Panc1 (cell line): ENCODE data around the gene NCBP2. TPM values are rescaled to one million over a fixed set of nuclear protein-coding genes. Genes with fewer than 3 reads are reported as not detected.
"Not testable (repeated sequence)": the region's sequence is repeated elsewhere in the genome, so short reads cannot be mapped to it uniquely, and the experiment has no call there.

ENCODE experiments used
- ATAC-seq: fragments of 200-7000 bp; cut with Tn5 transposase; 2 replicates; pipeline ENCODE4 v1.9.1; 2020; ENCODE audit warnings: mild to moderate bottlenecking, moderate library complexity
- BruUV-seq: library from RNA; stranded (reverse); fragments of 400-500 nt; replicated peaks from 2 replicates; lab custom pipeline; 2021; lab: Mats Ljungman, UMichigan
- CTCF ChIA-PET: fragments of 300-600 bp; sonication (Branson Sonifier 250); formaldehyde crosslinking; loops from one replicate; lab custom pipeline; 2022; ENCODE audit warnings: antibody characterized with exemption; lab: Charles Lee
- POLR2A ChIA-PET: fragments of 300-600 bp; sonication (Branson Sonifier 250); formaldehyde crosslinking; loops from one replicate; lab custom pipeline; 2022; ENCODE audit warnings: antibody characterized with exemption; lab: Charles Lee
- DNase-seq: peaks from one replicate; pipeline ENCODE4 v3.0.0-alpha.2; 2010; ENCODE audit warnings: low read depth, low spot score
- H3K27ac ChIP-seq: 2 replicates; pipeline ENCODE4 v1.5.1; 2011; ENCODE audit warnings: mild to moderate bottlenecking, low read length, inconsistent platforms
- H3K27me3 ChIP-seq: fragments of 200-500 bp; sonication (Bioruptor generic); 2 replicates; pipeline ENCODE4 v1.6.0; 2014; ENCODE audit warnings: low read length, inconsistent platforms; ENCODE audit not compliant: control insufficient read depth, insufficient read depth
- H3K36me3 ChIP-seq: fragments of 200-500 bp; sonication (Bioruptor generic); 2 replicates; pipeline ENCODE4 v1.5.1; 2014; ENCODE audit warnings: inconsistent platforms, mild to moderate bottlenecking, low read length, moderate library complexity; ENCODE audit not compliant: control insufficient read depth, insufficient read depth
- H3K4me1 ChIP-seq: 2 replicates; pipeline ENCODE4 v1.5.1; 2011; ENCODE audit warnings: inconsistent platforms, mild to moderate bottlenecking, low read length, moderate library complexity; ENCODE audit not compliant: control insufficient read depth, insufficient read depth
- H3K4me3 ChIP-seq, 2 experiments: 2 replicates each; pipeline ENCODE4 v1.5.1; 2011 to 2012; ENCODE audit warnings: low read depth in 2 of 2, low read length in 2 of 2, mild to moderate bottlenecking in 2 of 2, inconsistent platforms in 1 of 2, moderate library complexity in 1 of 2
- H3K9me3 ChIP-seq: fragments of 200-500 bp; sonication (Bioruptor generic); 2 replicates; pipeline ENCODE4 v1.5.1; 2014; ENCODE audit warnings: low read depth, mild to moderate bottlenecking, inconsistent platforms, low read length, moderate library complexity; ENCODE audit not compliant: control insufficient read depth, insufficient read depth
- POLR2AphosphoS5 ChIP-seq: IDR thresholded peaks from 2 replicates; pipeline ENCODE4 v1.6.1; 2012; ENCODE audit warnings: mild to moderate bottlenecking, low read depth, low read length, moderate library complexity
- REST ChIP-seq, 2 experiments: IDR thresholded peaks; 2 replicates each; pipeline ENCODE4 v1.6.1; 2011 to 2012; ENCODE audit warnings: low read depth in 2 of 2, control low read depth in 1 of 2, low read length in 1 of 2, mild to moderate bottlenecking in 1 of 2, moderate library complexity in 1 of 2; ENCODE audit not compliant: insufficient read depth in 1 of 2
- SIN3A ChIP-seq: IDR thresholded peaks from 2 replicates; pipeline ENCODE4 v1.6.1; 2012; ENCODE audit warnings: low read depth, mild to moderate bottlenecking, low read length, moderate library complexity, borderline replicate concordance; ENCODE audit not compliant: insufficient read depth
- TCF7L2 ChIP-seq: IDR thresholded peaks from 2 replicates; pipeline ENCODE4 v1.6.1; 2011; ENCODE audit warnings: mild to moderate bottlenecking, low read depth, low read length, inconsistent platforms
- in situ Hi-C: cut with HindIII; loops from 2 replicates; pipeline ENCODE4 v1.10.0; 2016; ENCODE audit warnings: low sequenced_read_pairs, low pct_unique_long_range_greater_than_20kb
- intact Hi-C: fragments of 100-400 bp; cut with micrococcal nuclease; formaldehyde crosslinking; loops from one replicate; pipeline ENCODE4 v1.10.0; 2022; ENCODE audit not compliant: unreplicated experiment
- total RNA-seq: library from RNA; stranded (reverse); gene quantifications from one replicate; pipeline ENCODE4 v1.2.1, GENCODE V29; 2021; ENCODE audit not compliant: unreplicated experiment
- TF ChIP-seq, protein P1 (sequence below): fragments of 450-650 bp; IDR thresholded peaks from 2 replicates; pipeline ENCODE4 v1.5.1; 2017; ENCODE audit warnings: mild to moderate bottlenecking

The NCBP2 gene
- total RNA-seq, 1 experiment from 2014 or later = 122 TPM

- no peak for DNase-seq
- intact Hi-C loops = no loop called here
- no peaks in the 10 kb centered on the region for H3K27me3 ChIP-seq
- in situ Hi-C loops = no loop called here
- no peak overlapping the region for H3K27ac ChIP-seq
- H3K36me3 ChIP-seq = peaks cover 4% of the 10 kb centered on the region; the same call in 1 of the 2 replicates
- TF ChIP-seq POLR2AphosphoS5 = no peak
- TF ChIP-seq REST (IDR thresholded peaks at IDR 0.05; ENCODE audit: insufficient read depth in 1 of 2, low read depth in 2 of 2, low read length in 1 of 2) = no peak
- TF ChIP-seq, protein P1, sequence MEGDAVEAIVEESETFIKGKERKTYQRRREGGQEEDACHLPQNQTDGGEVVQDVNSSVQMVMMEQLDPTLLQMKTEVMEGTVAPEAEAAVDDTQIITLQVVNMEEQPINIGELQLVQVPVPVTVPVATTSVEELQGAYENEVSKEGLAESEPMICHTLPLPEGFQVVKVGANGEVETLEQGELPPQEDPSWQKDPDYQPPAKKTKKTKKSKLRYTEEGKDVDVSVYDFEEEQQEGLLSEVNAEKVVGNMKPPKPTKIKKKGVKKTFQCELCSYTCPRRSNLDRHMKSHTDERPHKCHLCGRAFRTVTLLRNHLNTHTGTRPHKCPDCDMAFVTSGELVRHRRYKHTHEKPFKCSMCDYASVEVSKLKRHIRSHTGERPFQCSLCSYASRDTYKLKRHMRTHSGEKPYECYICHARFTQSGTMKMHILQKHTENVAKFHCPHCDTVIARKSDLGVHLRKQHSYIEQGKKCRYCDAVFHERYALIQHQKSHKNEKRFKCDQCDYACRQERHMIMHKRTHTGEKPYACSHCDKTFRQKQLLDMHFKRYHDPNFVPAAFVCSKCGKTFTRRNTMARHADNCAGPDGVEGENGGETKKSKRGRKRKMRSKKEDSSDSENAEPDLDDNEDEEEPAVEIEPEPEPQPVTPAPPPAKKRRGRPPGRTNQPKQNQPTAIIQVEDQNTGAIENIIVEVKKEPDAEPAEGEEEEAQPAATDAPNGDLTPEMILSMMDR = no peak
- TF ChIP-seq SIN3A = no peak
- no peak for TF ChIP-seq TCF7L2
- CTCF ChIA-PET = no interaction called here
- no TSS peak for BruUV-seq
- no peak overlapping the region for H3K4me3 ChIP-seq
- H3K4me1 ChIP-seq = 0 out of 2 replicates have a peak, but pooled peaks cover 5% of the 10 kb centered on the region
- no peak for ATAC-seq
- POLR2A ChIA-PET = no interaction called here
- no peaks in the 10 kb centered on the region for H3K9me3 ChIP-seq
Measured at GRCh38 chr3:196947860-196948441, 5.6 kb upstream of the NCBP2 start.

DNA sequence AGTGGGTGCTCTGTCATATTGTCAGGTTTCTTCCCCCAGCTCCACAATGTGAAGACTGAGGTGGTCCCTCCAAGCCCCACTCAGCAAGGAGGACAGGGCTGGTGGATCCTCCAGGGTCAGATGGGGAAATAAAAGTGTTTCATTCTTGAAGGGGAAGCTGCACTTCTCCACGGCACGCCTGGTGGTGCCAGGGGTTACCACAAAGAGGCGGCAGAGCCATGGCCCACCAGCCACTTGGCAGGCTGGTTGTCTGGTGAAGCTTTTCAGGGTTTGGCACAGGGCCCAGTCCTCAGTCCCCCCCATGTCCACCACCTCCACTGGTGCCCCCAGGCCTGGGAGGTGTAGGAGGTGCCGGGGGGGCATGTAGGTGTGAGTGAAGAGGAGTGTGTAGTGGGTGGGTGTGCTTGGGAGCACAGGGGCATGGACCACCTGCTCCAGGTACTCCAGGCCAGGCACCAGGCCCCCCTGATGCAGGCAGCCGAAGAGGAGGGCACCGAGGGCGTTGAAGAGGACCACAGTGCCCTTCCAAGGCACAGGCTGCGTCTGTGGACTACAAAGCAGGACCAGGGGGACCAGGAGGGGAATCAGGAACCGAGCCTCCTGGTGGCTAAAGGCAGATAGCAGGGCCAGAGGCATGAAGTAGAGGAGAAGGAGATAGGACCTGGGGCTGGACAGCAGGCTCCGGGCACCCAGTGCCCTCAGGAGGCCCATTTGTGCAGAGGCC, 5.0 kb upstream of the NCBP2 start:
- Histone ChIP-seq H3K4me1 (0 out of 2 replicates have a peak, but pooled peaks cover 5% of the 10 kb centered on the region), H3K4me3 (no peak overlapping the region), H3K9me3 (no peaks in the 10 kb centered on the region), H3K27me3 (no peaks in the 10 kb centered on the region), H3K36me3 (peaks cover 4% of the 10 kb centered on the region; the same call in 1 of the 2 replicates), H3K27ac (no peak overlapping the region)
- BruUV-seq = no TSS peak
- ChIA-PET CTCF (no interaction called here), POLR2A (no interaction called here)
- DNase-seq (no peak), ATAC-seq (peak; percentile 66)
- TF ChIP-seq, protein P1 = peak; percentile 48
- TF ChIP-seq TCF7L2 = no peak
- in situ Hi-C loops (no loop called here), intact Hi-C loops (no loop called here)

DNA sequence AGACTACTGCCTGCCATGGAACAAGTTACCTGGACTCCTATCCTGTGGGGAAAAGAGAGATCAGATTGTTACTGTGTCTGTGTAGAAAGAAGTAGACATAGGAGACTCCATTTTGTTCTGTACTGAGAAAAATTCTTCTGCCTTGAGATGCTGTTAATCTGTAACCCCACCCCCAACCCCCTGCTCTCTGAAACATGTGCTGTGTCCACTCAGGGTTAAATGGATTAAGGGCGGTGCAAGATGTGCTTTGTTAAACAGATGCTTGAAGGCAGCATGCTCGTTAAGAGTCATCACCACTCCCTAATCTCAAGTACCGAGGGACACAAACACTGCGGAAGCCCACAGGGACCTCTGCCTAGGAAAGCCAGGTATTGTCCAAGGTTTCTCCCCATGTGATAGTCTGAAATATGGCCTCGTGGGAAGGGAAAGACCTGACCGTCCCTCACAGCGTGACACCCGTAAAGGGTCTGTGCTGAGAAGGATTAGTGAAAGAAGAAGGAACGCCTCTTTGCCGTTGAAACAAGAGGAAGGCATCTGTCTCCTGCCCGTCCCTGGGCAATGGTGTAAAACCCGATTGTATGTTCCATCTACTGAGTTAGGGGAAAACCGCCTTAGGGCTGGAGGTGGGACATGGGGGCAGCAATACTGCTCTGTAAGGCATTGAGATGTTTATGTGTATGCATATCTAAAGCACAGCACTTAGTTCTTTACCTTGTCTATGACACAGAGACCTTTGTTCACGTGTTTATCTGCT, 1.9 kb upstream of the NCBP2 start:
- ATAC-seq, intact Hi-C loops, in situ Hi-C loops, BruUV-seq, POLR2A ChIA-PET, CTCF ChIA-PET, DNase-seq, H3K27me3 ChIP-seq, H3K36me3 ChIP-seq, H3K9me3 ChIP-seq, H3K27ac ChIP-seq: not testable (repeated sequence)
- Histone ChIP-seq H3K4me3 (peak overlapping the region; percentile 94 to 99), H3K4me1 (peaks cover 12% of the 10 kb centered on the region)
